Transverse colon (tissue), 4 donors: ENCODE measurements around the gene MACF1. TPM values are rescaled to one million over a fixed set of nuclear protein-coding genes. Genes with fewer than 3 reads are reported as not detected.
A peak's percentile ranks its signal among the peaks of the same experiment; 100 is the strongest.
"Not testable (repeated sequence)": the region's sequence is repeated elsewhere in the genome, so short reads cannot be mapped to it uniquely, and the experiment has no call there.

Experiments
- DNase-seq: peaks from one replicate; pipeline ENCODE4 v3.0.0-alpha.2; 2019
- H3K27ac ChIP-seq, 4 donors: fragments of 200-600 bp; sonication (generic); 2 replicates each; pipeline ENCODE4 v1.5.1; 2016 to 2018; ENCODE audit warnings: inconsistent platforms in 4 of 4
- H3K27me3 ChIP-seq: fragments of 200-600 bp; sonication (generic); 2 replicates; pipeline ENCODE4 v1.5.1; 2017; ENCODE audit warnings: inconsistent platforms
- H3K36me3 ChIP-seq, 4 donors: fragments of 200-600 bp; sonication (generic); 2 replicates each; pipeline ENCODE4 v1.5.1; 2017 to 2019; ENCODE audit warnings: inconsistent platforms in 4 of 4
- H3K4me1 ChIP-seq, 4 donors: fragments of 200-600 bp; sonication (generic); 2 replicates each; pipeline ENCODE4 v1.5.1; 2017 to 2020; ENCODE audit warnings: inconsistent platforms in 4 of 4
- H3K4me3 ChIP-seq, 4 donors: fragments of 200-600 bp; sonication (generic); 1 replicate in 1 of 4; 2 replicates in 3 of 4; pipeline versions ENCODE4 v1.5.1 to v1.6.1; 2017 to 2019; ENCODE audit warnings: inconsistent platforms in 4 of 4
- H3K9me3 ChIP-seq, 2 donors: fragments of 200-600 bp; sonication (generic); 2 replicates each; pipeline ENCODE4 v1.5.1; 2017 to 2019; ENCODE audit warnings: inconsistent platforms in 2 of 2
- CTCF ChIP-seq, 5 experiments: fragments of 200-600 bp in 3 of 5; fragments of 450-650 bp in 2 of 5; sonication (generic) in 3 of 5; IDR thresholded peaks; 1 replicate in 2 of 5; 2 replicates in 3 of 5; pipeline ENCODE4 v1.5.1; 2016 to 2017; ENCODE audit warnings: antibody characterized with exemption in 5 of 5, inconsistent platforms in 3 of 5, mild to moderate bottlenecking in 2 of 5, moderate library complexity in 1 of 5
- EP300 ChIP-seq: sonication (generic); formaldehyde crosslinking; IDR thresholded peaks from one replicate; pipeline ENCODE4 v1.6.1; 2017; ENCODE audit warnings: antibody characterized with exemption, low read depth
- POLR2A ChIP-seq: fragments of 450-650 bp; IDR thresholded peaks from one replicate; pipeline ENCODE4 v1.6.1; 2016; ENCODE audit warnings: antibody characterized with exemption, mild to moderate bottlenecking, moderate library complexity
- POLR2AphosphoS5 ChIP-seq, 3 donors: sonication (generic); formaldehyde crosslinking; IDR thresholded peaks; one replicate each; pipeline ENCODE4 v1.6.1; 2016; ENCODE audit warnings: antibody characterized with exemption in 3 of 3
- WGBS, 2 donors: methylation state at CpG; one replicate each; pipeline ENCODE4 v1.1.5; 2018; ENCODE audit warnings: low coverage in 1 of 2; 5-methylcytosine and 5-hydroxymethylcytosine counted together
- in situ Hi-C, 4 donors: fragments of 200-750 bp; cut with MboI; loops; one replicate each; pipeline versions ENCODE4 v1.15.0 to v1.15.1; 2017; ENCODE audit warnings: low sequenced_read_pairs in 3 of 4, low pct_ligation_motif_present in 1 of 4, low pct_unique_long_range_greater_than_20kb in 1 of 4
- intact Hi-C: fragments of 100-400 bp; cut with DNase I; formaldehyde crosslinking; loops from one replicate; pipeline ENCODE4 v1.15.1; 2023; ENCODE audit warnings: low total_unique reads
- total RNA-seq, 4 donors: library from RNA; depleted of rRNA; stranded (reverse); fragments of >200 nt; gene quantifications; one replicate each; pipeline ENCODE4 v1.1.0, GENCODE V29; 2016

The MACF1 gene
- total RNA-seq, 4 donors from 2014 or later = 190 to 300 (median 254) TPM

- TF ChIP-seq EP300 (no peak), POLR2AphosphoS5 (IDR thresholded peaks at IDR 0.05) (no peak), POLR2A (no peak), CTCF (IDR thresholded peaks at IDR 0.05) (no peak)
- Histone ChIP-seq H3K4me3 (no peak overlapping the region), H3K27me3 (no peaks in the 10 kb centered on the region), H3K4me1 (no peaks in the 10 kb centered on the region), H3K9me3 (no peaks in the 10 kb centered on the region), H3K27ac (no peak overlapping the region), H3K36me3 (peaks cover 1 to 80% (median 35%) of the 10 kb centered on the region in 4 donors)
- WGBS, 2 donors = 96% methylated on average over 2 of the region's 2 CpGs; no CpG with 5 or more reads in 1 of the 2 donors
- no peak for DNase-seq
- intact Hi-C loops (no loop called here), in situ Hi-C loops (no loop called here)
These were observed 241.1 kb downstream of the MACF1 start for GRCh38 chr1:39445573-39445972.

- Histone ChIP-seq H3K4me1 (no peaks in the 10 kb centered on the region), H3K36me3 (peaks cover 1 to 72% (median 34%) of the 10 kb centered on the region in 4 donors), H3K4me3 (no peak overlapping the region), H3K27ac (no peak overlapping the region), H3K27me3 (no peaks in the 10 kb centered on the region), H3K9me3 (no peaks in the 10 kb centered on the region)
- no peak for DNase-seq
- 81 to 86% methylated on average over 5 of the region's 5 CpGs for WGBS, 2 donors
- TF ChIP-seq POLR2A = no peak
- TF ChIP-seq CTCF (IDR thresholded peaks at IDR 0.05) = no peak
- TF ChIP-seq EP300 = no peak
- no peak for TF ChIP-seq POLR2AphosphoS5 (IDR thresholded peaks at IDR 0.05)
- in situ Hi-C loops (no loop called here), intact Hi-C loops (no loop called here)
These were observed 242.6 kb downstream of the MACF1 start for GRCh38 chr1:39446986-39447567.

- H3K27me3 ChIP-seq, H3K9me3 ChIP-seq, H3K4me3 ChIP-seq, in situ Hi-C loops, intact Hi-C loops, DNase-seq, H3K4me1 ChIP-seq: not testable (repeated sequence)
- peak overlapping the region in 1 of 4 donors; percentile 43 for H3K27ac ChIP-seq
- peaks cover 1 to 74% (median 37%) of the 10 kb centered on the region in 4 donors for H3K36me3 ChIP-seq
- 81 to 91% methylated on average over 4 of the region's 4 CpGs for WGBS, 2 donors
These were observed 245.5 kb downstream of the MACF1 start for GRCh38 chr1:39450041-39450440.

- intact Hi-C loops (no loop called here), in situ Hi-C loops (no loop called here)
- DNase-seq = no peak
- Histone ChIP-seq H3K4me1 (peaks cover 0 to 4% (median 0%) of the 10 kb centered on the region in 4 donors), H3K36me3 (peaks cover 1 to 77% (median 43%) of the 10 kb centered on the region in 4 donors), H3K4me3 (no peak overlapping the region), H3K27ac (peak overlapping the region; percentile 35 to 62 (median 44)), H3K27me3 (no peaks in the 10 kb centered on the region), H3K9me3 (no peaks in the 10 kb centered on the region)
- WGBS, 2 donors = 64 to 73% methylated on average over 4 to 10 of the region's 10 CpGs
- TF ChIP-seq POLR2AphosphoS5 (IDR thresholded peaks at IDR 0.05) (no peak), POLR2A (no peak), EP300 (no peak), CTCF (IDR thresholded peaks at IDR 0.05) (no peak)
These were observed 246.6 kb downstream of the MACF1 start for GRCh38 chr1:39450956-39451606.
